Anterior cingulate cortex (tissue), 58 donors: Measurements from ENCODE around the gene LYSET.
"Not testable (repeated sequence)": the region's sequence is repeated elsewhere in the genome, so short reads cannot be mapped to it uniquely, and the experiment has no call there.

Source experiments
- DNase-seq, 58 donors: peaks; one replicate each; lab custom pipeline; 2025; lab: John Stamatoyannopoulos, UW

The LYSET gene

DNA sequence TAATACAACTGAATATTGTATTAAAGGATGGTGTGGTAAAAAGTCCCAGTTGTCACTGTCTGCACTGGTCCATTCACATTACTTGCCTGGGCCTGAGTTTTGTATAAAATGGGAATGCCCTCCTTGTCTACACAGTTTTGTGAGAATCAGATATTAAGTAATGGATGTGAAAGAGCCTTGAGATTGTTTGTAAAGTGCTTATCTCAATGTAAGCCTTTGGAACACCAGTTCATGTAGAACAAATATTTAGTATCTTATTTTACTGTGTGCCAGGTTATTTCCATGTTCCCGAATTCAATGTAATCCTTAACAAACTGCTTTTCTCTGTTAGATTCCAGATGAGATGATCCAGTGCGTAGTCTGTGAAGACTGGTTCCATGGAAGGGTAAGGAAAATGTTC is 29.5 kb downstream of the LYSET start:
- DNase-seq, result no peak

DNA sequence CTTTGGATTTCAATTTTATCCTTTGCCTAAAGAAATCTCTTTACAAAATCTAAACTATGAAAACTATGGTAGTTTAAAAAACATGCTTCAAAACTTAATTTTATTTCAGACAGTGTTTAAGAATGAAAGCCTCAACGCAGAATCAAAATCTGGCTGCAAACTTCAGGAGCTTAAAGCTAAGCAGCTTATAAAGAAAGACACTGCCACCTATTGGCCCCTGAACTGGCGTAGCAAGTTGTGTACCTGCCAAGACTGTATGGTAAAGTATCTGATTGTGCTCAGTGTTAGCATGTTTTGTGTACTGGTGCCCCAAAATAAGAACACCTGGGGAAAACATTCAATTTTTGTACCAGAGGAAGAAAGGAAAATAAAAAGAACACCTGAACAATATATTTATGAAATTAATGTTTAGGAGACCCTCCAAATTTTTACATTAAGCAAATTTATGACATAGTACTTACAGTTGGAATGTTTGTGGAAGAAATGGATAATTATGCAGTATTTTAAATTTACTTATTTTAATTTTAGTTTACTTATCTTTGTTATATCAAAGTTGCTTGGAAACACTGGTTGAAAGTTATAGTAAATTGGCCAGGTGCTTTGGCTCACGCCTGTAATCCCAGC is 34.1 kb downstream of the LYSET start:
- DNase-seq, result peak in 2 of 58 donors; percentile 10 to 13

DNA sequence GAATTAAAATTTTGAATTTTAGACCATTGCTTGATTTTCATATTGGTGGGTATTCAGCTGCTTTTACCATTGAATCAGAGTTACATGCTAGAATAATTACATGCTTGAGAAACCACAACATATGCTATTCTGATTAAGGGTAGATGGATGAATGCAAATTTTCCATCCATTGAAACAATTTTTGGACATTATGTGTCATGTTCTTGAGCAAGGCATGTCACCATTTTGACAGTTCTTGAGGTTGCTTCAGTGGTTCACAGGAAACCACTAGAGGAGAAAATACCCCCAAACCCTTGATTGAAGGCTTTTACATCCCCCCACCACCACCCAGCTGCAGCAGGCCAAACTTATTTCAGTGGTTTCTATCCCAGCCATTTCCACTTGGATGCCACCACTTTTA is 35.4 kb downstream of the LYSET start:
- no peak for DNase-seq

DNA sequence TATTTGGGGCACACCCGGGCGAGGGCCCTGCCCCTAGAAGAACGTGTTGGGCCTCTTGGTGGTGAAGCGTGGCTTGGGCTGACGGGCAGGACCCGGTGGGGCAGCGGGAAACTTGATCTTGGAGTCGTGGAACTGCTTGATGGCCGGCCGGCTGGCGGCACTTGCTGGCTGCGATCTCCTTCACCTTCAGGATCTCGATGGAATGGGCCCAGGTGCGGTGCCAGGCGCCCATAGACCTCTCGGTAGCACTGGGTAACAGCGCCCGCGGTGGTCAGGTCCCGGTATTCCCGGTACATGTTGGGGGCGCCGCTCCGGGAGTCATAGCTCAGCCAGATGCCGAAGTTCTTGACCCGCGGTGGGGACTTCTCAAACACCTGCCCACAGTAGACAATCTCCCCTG is 38.4 kb downstream of the LYSET start:
- no peak for DNase-seq

DNA sequence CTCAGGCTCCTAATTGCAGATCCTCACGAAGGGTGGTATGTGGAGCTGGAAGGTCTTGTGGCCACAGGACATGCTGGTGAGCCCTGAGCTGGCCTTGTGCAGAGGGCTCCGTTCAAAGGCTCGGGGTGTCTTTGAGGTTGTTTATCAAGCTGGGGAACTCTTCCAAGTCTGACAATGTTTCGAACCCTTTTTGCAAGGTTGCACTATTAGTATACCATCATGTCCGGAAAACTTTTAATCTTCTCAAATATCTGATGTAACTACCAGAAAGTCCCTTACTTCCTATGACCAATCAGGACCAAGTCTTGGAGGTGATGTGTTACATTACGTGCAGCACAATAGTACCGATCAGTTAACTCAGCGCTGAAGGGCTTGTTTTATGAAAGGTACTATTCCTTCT is 43.4 kb downstream of the LYSET start:
- no peak for DNase-seq

DNA sequence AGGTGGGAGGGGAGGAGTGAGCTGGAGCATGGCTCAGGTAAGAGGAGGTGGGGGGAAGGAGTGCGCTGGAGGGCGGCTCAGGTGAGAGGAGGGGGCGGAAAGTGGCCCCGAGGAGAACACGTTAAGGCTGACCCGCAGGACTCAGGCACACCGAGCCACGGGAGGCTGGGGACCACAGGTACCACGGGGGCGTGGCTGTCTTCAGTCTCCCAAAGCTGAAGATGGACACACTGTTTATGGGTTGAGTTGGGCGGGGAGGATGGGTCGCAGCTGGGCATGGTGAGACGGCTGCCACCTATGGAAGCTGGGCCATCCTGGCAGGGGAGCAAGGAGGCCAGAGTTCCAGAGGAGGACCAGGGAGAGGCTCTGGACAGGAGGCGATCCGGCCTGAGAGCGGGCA is 45.4 kb downstream of the LYSET start:
- no peak for DNase-seq

DNA sequence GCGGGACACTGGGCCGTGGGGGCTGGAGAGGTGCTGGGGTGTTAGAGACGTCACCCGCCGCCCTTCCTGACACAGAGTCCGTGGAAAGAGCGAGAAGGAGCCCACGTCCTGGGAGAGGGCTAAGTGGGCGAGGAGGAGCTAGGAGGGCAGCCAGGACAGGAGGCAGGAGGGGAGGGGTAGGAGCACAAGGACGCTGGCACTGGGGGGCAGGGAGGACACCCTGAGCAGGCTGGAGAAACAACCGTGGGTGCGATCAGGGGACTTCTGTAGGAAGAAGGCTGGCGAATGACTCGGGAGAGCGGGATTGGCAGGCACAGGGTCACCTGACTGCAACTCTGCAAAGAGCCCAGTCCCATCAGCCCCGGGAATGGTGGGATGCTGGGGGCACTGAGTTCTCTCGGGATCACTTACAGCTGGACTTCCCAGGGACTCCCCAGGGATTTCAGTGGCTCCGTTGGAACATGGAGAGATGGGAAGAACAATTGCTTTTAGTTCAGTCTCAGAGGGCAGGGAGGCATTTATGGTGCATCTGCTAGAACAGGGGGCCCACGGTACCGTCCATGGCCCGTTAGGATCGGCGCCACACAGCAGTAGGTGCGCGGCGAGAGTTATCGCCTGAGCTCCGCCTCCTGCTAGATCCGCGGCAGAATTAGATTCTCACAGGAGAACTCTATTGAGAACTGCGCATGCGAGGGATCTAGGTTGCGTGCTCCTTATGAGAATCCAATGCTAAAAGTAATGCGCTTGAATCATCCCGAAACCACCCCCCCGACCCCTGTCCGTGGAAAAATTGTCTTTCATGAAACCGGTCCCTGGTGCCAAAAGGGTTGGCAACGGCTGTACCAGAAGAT is 46.2 kb downstream of the LYSET start:
- peak in 50 of 58 donors; percentile 7 to 76 (median 44) for DNase-seq

DNA sequence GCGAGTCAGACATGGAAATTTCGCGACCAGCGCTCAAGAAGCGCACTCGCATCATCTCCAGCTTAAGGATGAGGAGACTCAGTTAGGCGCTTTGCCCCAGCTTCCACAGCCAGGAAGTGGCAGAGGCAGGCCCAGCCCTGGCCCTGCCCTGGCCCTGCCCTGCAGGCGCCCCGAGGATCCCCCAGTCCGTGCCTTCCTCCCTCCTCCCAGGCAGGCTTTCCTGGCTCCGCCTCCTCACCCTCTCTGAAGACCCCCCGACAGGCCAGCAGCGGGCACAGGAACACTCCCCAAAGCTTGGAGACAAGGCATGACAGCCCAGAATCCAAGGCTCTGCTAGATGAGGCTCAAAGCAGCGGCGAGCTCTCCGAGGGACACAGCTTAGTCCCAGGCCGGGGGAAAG is 47.0 kb downstream of the LYSET start:
- DNase-seq, result no peak

DNA sequence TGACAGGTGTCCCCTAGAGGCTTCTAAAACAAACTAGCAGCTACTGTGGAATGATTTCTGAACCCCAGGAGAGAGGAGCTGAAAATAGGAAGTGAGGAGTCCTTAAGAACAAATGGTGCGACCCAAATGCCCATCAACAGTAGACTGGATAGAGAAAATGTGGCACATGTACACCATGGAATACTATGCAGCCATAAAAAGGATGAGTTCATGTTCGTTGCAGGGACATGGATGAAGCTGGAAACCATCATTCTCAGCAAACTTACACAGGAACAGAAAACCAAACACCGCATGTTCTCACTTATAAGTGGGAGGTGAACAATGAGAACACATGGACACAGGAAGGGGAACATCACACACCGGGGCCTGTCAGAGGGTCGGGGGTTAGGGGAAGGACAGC is 48.0 kb downstream of the LYSET start:
- not testable (repeated sequence) for DNase-seq

DNA sequence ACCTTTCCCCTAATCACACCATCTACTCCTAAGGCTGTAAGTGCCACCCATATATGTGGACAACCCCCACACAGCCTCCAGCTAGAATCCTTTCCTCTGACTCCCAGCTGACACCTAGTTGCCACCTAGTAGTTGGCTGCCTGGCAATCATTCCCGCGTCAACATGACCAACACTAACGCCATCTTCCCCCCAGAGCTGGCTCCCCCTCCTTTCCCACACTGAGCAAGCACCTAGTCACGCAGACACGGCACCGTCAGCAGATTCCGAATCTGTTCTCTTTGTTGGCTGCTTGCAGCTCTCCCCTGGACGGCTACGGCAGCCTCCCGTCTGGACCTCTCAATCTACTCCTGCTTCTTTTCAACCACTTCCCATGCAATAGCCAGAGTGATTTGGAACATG is 49.7 kb downstream of the LYSET start:
- no peak for DNase-seq
